GM23248 (cell line): ENCODE data around the gene KIF6.

Experiments used
- EZH2 ChIP-seq: fragments of 200-600 bp; sonication (generic); IDR thresholded peaks from 2 replicates; pipeline ENCODE4 v1.6.1; 2018; ENCODE audit warnings: antibody characterized with exemption, mild to moderate bottlenecking; ENCODE audit not compliant: insufficient read depth, poor library complexity, severe bottlenecking
- EZH2phosphoT487 ChIP-seq: fragments of 200-600 bp; sonication (generic); IDR thresholded peaks from 2 replicates; pipeline ENCODE4 v1.6.1; 2018; ENCODE audit warnings: antibody characterized with exemption, moderate library complexity, mild to moderate bottlenecking, low read depth; ENCODE audit not compliant: insufficient read depth

DNA sequence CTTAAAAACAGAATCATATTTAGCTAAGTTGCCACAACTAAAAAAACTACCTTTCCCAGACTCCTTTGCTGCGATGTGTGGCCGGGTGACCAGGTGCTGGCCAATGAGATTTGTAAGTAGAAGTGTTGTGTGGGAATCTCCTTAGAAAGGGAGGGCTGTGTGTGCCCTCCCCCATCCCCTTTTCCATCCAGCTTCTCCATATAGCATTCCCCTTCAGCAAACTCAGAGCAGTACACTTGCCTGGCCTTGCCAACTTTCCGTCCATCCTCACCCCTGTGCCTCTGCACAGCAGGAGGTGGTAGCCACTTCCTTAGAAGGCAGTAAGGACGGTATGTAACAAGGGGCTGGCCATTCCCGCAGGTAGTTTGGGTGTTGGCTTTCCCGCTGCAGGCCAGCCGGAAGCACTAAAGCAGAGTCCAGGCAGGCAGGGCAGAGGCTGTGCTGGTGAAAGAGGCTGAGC lies 380.4 kb downstream of the KIF6 start:
- TF ChIP-seq EZH2 (no peak), EZH2phosphoT487 (no peak)
